Subcutaneous abdominal adipose tissue (tissue), 5 donors: Measurements from ENCODE around the gene NAGPA.

Experiments used
- H3K27ac ChIP-seq: one replicate; pipeline ENCODE4 v1.7.0; 2013; ENCODE audit warnings: low read depth, mild to moderate bottlenecking, inconsistent platforms, low read length, moderate library complexity
- H3K27me3 ChIP-seq, 5 donors: one replicate each; pipeline ENCODE4 v1.7.0; 2013; ENCODE audit warnings: low read length in 5 of 5, inconsistent platforms in 1 of 5; ENCODE audit not compliant: control insufficient read depth in 5 of 5, insufficient read depth in 4 of 5
- H3K36me3 ChIP-seq, 5 donors: one replicate each; pipeline ENCODE4 v1.7.0; 2013; ENCODE audit warnings: low read length in 5 of 5; ENCODE audit not compliant: control insufficient read depth in 5 of 5, insufficient read depth in 5 of 5
- H3K4me1 ChIP-seq, 5 donors: one replicate each; pipeline ENCODE4 v1.7.0; 2013; ENCODE audit warnings: low read length in 5 of 5, mild to moderate bottlenecking in 3 of 5, moderate library complexity in 1 of 5; ENCODE audit not compliant: control insufficient read depth in 5 of 5, insufficient read depth in 5 of 5
- H3K4me3 ChIP-seq, 5 donors: one replicate each; pipeline ENCODE4 v1.7.0; 2013; ENCODE audit warnings: low read length in 5 of 5, low read depth in 1 of 5
- H3K9ac ChIP-seq, 5 donors: one replicate each; pipeline ENCODE4 v1.7.0; 2013; ENCODE audit warnings: low read length in 5 of 5, mild to moderate bottlenecking in 4 of 5, moderate library complexity in 3 of 5
- H3K9me3 ChIP-seq, 5 donors: one replicate each; pipeline ENCODE4 v1.7.0; 2013; ENCODE audit warnings: low read length in 5 of 5; ENCODE audit not compliant: control insufficient read depth in 5 of 5
- donor health status: healthy.
- donor health status: healthy.
- donor health status: healthy.
- donor health status: healthy.
- donor health status: healthy.

NAGPA gene

GRCh38 chr16:4980691-4981090 lies 53.0 kb downstream of the NAGPA start:
- H3K36me3 ChIP-seq: no peaks in the 10 kb centered on the region
- H3K9me3 ChIP-seq: peaks cover 0 to 4% (median 2%) of the 10 kb centered on the region in 5 donors
- H3K4me3 ChIP-seq: no peak overlapping the region
- no peak overlapping the region for H3K9ac ChIP-seq
- H3K4me1 ChIP-seq: peaks cover 0 to 3% (median 0%) of the 10 kb centered on the region in 5 donors
- H3K27ac ChIP-seq: no peak overlapping the region
- H3K27me3 ChIP-seq: peaks cover 0 to 5% (median 2%) of the 10 kb centered on the region in 5 donors

GRCh38 chr16:4979736-4980660 lies 53.7 kb downstream of the NAGPA start:
- Histone ChIP-seq H3K9me3 (peaks cover 0 to 4% (median 2%) of the 10 kb centered on the region in 5 donors), H3K36me3 (no peaks in the 10 kb centered on the region), H3K4me3 (no peak overlapping the region), H3K4me1 (peaks cover 0 to 3% (median 0%) of the 10 kb centered on the region in 5 donors), H3K9ac (no peak overlapping the region), H3K27me3 (peaks cover 0 to 5% (median 2%) of the 10 kb centered on the region in 5 donors), H3K27ac (no peak overlapping the region)

DNA sequence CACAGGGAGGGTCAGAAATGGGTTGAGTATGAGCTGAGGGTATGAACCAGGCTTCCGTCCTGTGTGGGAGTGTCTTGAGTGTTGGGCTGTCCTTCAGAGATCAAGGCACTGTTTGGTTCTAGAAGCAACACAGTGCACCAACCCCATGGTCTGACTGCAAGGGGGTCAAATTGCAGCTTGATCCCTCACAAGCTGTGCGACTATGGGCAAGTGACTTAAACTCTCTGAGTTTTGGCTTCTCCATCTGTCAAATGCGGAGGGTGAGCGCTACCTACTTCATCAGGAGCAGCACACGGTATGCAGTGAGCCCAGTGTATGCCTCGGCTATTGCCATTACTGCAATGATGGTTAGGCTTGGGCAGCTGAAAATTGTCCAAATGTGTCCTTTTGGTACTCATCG lies 54.6 kb downstream of the NAGPA start:
- Histone ChIP-seq H3K9ac (no peak overlapping the region), H3K27me3 (peaks cover 0 to 5% (median 2%) of the 10 kb centered on the region in 5 donors), H3K9me3 (peaks cover 0 to 3% (median under 1%) of the 10 kb centered on the region in 5 donors), H3K4me3 (no peak overlapping the region), H3K4me1 (peaks cover 0 to 3% (median 0%) of the 10 kb centered on the region in 5 donors), H3K36me3 (no peaks in the 10 kb centered on the region), H3K27ac (no peak overlapping the region)

- Histone ChIP-seq H3K9ac (no peak overlapping the region), H3K9me3 (peaks cover 0 to 3% (median 0%) of the 10 kb centered on the region in 5 donors), H3K4me3 (no peak overlapping the region), H3K27ac (no peak overlapping the region), H3K36me3 (no peaks in the 10 kb centered on the region), H3K4me1 (no peaks in the 10 kb centered on the region), H3K27me3 (peaks cover 0 to 5% (median 4%) of the 10 kb centered on the region in 5 donors)
These were observed 57.1 kb downstream of the NAGPA start for GRCh38 chr16:4976611-4977145.

GRCh38 chr16:4976079-4976478 lies 57.7 kb downstream of the NAGPA start:
- Histone ChIP-seq H3K27ac (no peak overlapping the region), H3K36me3 (no peaks in the 10 kb centered on the region), H3K9ac (no peak overlapping the region), H3K4me1 (no peaks in the 10 kb centered on the region), H3K9me3 (peaks cover 0 to 3% (median 0%) of the 10 kb centered on the region in 5 donors), H3K4me3 (no peak overlapping the region), H3K27me3 (peaks cover 0 to 8% (median 4%) of the 10 kb centered on the region in 5 donors)
